Upper lobe of left lung (tissue), 4 donors: ENCODE data around the gene CCR2.

Source experiments
- EP300 ChIP-seq, 4 donors: sonication (generic); formaldehyde crosslinking; IDR thresholded peaks; one replicate each; pipeline ENCODE4 v1.5.1; 2017; ENCODE audit warnings: antibody characterized with exemption in 4 of 4, control low read depth in 2 of 4
- POLR2A ChIP-seq, 4 donors: fragments of 450-650 bp; IDR thresholded peaks; one replicate each; pipeline ENCODE4 v1.5.1; 2016 to 2017; ENCODE audit warnings: antibody characterized with exemption in 4 of 4, mild to moderate bottlenecking in 2 of 4
- POLR2AphosphoS5 ChIP-seq, 2 donors: sonication (generic); formaldehyde crosslinking; IDR thresholded peaks; one replicate each; pipeline ENCODE4 v1.5.1; 2017; ENCODE audit warnings: antibody characterized with exemption in 2 of 2
- TF ChIP-seq, protein P1 (sequence below), 6 experiments: fragments of 450-650 bp in 4 of 6; fragments of 200-600 bp in 2 of 6; sonication (generic) in 2 of 6; IDR thresholded peaks; one replicate each; pipeline ENCODE4 v1.5.1; 2016 to 2019; ENCODE audit warnings: antibody characterized with exemption in 6 of 6

DNA sequence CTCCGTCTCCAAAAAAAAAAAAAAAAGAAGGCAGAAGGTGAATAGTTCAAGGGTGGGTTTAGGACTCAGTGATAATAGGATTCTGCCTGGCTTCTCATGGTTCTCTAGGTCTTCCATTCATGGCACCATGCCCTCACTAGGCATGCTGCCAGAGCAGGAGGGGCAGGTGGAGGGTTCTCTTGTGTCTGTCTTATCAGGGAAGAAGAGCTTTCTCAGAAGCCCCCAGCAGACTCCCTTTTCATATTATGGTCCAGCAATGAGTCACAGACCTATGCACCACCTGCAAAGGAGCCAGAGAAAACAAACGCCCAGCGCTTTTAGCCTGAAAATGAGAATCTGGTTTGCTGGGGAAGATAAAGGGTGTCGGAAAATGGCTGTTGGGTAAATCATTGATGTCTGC is 3.0 kb downstream of the CCR2 start:
- TF ChIP-seq, protein P1, sequence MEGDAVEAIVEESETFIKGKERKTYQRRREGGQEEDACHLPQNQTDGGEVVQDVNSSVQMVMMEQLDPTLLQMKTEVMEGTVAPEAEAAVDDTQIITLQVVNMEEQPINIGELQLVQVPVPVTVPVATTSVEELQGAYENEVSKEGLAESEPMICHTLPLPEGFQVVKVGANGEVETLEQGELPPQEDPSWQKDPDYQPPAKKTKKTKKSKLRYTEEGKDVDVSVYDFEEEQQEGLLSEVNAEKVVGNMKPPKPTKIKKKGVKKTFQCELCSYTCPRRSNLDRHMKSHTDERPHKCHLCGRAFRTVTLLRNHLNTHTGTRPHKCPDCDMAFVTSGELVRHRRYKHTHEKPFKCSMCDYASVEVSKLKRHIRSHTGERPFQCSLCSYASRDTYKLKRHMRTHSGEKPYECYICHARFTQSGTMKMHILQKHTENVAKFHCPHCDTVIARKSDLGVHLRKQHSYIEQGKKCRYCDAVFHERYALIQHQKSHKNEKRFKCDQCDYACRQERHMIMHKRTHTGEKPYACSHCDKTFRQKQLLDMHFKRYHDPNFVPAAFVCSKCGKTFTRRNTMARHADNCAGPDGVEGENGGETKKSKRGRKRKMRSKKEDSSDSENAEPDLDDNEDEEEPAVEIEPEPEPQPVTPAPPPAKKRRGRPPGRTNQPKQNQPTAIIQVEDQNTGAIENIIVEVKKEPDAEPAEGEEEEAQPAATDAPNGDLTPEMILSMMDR (IDR thresholded peaks at IDR 0.05) = no peak
- TF ChIP-seq POLR2A (IDR thresholded peaks at IDR 0.05) (no peak), EP300 (IDR thresholded peaks at IDR 0.05) (no peak), POLR2AphosphoS5 (IDR thresholded peaks at IDR 0.05) (no peak)
